OCI-LY3 (cell line): ENCODE results near the gene PACSIN2.

ENCODE experiments used
- H2AFZ ChIP-seq: fragments of 200-600, 300-600 bp; shearing (Covaris generic); 2 replicates; pipeline ENCODE4 v1.6.0; 2014; ENCODE audit warnings: antibody characterized with exemption, low read depth, low read length
- H3K27ac ChIP-seq: fragments of 200-600, 300-600 bp; sonication (generic); 2 replicates; pipeline ENCODE4 v1.5.1; 2014; ENCODE audit warnings: mild to moderate bottlenecking, low read length, moderate library complexity, mixed read lengths
- H3K27me3 ChIP-seq: fragments of 200-600, 300-600 bp; sonication (generic); 2 replicates; pipeline ENCODE4 v1.6.1; 2014; ENCODE audit warnings: low read depth, low read length, mixed read lengths
- H3K36me3 ChIP-seq: fragments of 200-600, 300-600 bp; sonication (generic); replicated peaks from 2 replicates; pipeline ENCODE3; 2014; ENCODE audit warnings: low read depth, low read length, mixed read lengths
- H3K4me1 ChIP-seq: fragments of 300-600, 200-600 bp; sonication (generic); 2 replicates; pipeline ENCODE4 v1.6.1; 2014; ENCODE audit warnings: low read length, mixed read lengths
- H3K4me2 ChIP-seq: fragments of 200-600, 300-600 bp; sonication (generic); 2 replicates; pipeline ENCODE4 v1.6.1; 2014; ENCODE audit warnings: low read length, mixed read lengths
- H3K4me3 ChIP-seq: fragments of 300-600, 200-600 bp; sonication (generic); 2 replicates; pipeline ENCODE4 v1.5.1; 2014; ENCODE audit warnings: antibody characterized with exemption, mild to moderate bottlenecking, low read length, moderate library complexity
- H3K79me2 ChIP-seq: fragments of 300-600, 200-600 bp; shearing (Covaris generic); 2 replicates; pipeline ENCODE4 v1.6.1; 2014; ENCODE audit warnings: mild to moderate bottlenecking, low read length, mixed read lengths
- H3K9ac ChIP-seq: fragments of 300-600, 200-600 bp; shearing (Covaris generic); 2 replicates; pipeline ENCODE4 v1.6.0; 2014; ENCODE audit warnings: mild to moderate bottlenecking, low read length, moderate library complexity
- H3K9me3 ChIP-seq: fragments of 200-600, 300-600 bp; shearing (Covaris generic); 2 replicates; pipeline ENCODE4 v1.6.1; 2014; ENCODE audit warnings: low read length, mixed read lengths; ENCODE audit not compliant: insufficient read depth
- H4K20me1 ChIP-seq: fragments of 200-600, 300-600 bp; sonication (generic); 2 replicates; pipeline ENCODE4 v1.6.1; 2016; ENCODE audit warnings: low read length, mixed read lengths; ENCODE audit not compliant: insufficient read depth
- EZH2phosphoT487 ChIP-seq: fragments of 200-600 bp; shearing (Covaris generic); IDR thresholded peaks from 2 replicates; pipeline ENCODE4 v1.6.1; 2018; ENCODE audit warnings: antibody characterized with exemption, mixed run types, low read depth
- TF ChIP-seq, protein P1 (sequence below): fragments of 200-600, 300-600 bp; sonication (generic); IDR thresholded peaks from 2 replicates; pipeline ENCODE4 v1.5.1; 2014; ENCODE audit warnings: antibody characterized with exemption, low read length, low read depth

PACSIN2 gene

DNA sequence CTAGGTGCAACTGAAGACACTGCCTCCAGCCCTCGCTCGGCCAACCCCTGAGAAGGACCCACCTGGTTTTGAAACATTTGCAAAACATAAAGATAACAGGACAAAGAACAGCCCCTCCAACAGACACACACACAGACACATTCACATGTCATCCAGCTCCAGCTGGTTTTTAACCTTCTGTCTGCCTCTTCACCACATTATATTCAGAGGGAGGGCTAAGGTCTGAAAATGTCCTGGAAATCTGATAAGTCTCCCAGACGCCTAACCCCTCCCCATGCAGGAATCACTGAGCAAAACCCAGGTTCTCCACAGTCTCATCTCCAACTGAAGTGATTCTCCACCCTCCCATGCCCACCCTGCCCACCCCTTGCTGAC, 29.4 kb downstream of the PACSIN2 start:
- peaks cover 40% of the 10 kb centered on the region for H4K20me1 ChIP-seq
- H3K4me2 ChIP-seq = no peak overlapping the region
- no peak for TF ChIP-seq EZH2phosphoT487
- TF ChIP-seq, protein P1, sequence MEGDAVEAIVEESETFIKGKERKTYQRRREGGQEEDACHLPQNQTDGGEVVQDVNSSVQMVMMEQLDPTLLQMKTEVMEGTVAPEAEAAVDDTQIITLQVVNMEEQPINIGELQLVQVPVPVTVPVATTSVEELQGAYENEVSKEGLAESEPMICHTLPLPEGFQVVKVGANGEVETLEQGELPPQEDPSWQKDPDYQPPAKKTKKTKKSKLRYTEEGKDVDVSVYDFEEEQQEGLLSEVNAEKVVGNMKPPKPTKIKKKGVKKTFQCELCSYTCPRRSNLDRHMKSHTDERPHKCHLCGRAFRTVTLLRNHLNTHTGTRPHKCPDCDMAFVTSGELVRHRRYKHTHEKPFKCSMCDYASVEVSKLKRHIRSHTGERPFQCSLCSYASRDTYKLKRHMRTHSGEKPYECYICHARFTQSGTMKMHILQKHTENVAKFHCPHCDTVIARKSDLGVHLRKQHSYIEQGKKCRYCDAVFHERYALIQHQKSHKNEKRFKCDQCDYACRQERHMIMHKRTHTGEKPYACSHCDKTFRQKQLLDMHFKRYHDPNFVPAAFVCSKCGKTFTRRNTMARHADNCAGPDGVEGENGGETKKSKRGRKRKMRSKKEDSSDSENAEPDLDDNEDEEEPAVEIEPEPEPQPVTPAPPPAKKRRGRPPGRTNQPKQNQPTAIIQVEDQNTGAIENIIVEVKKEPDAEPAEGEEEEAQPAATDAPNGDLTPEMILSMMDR = no peak
- no peak overlapping the region for H3K4me3 ChIP-seq
- H3K27ac ChIP-seq = no peak overlapping the region
- no peaks in the 10 kb centered on the region for H3K4me1 ChIP-seq
- no peaks in the 10 kb centered on the region for H3K27me3 ChIP-seq
- H3K9me3 ChIP-seq = no peaks in the 10 kb centered on the region
- H3K9ac ChIP-seq = no peak overlapping the region
- H3K36me3 ChIP-seq = no peaks in the 10 kb centered on the region
- no peak overlapping the region for H2AFZ ChIP-seq
- H3K79me2 ChIP-seq = peaks cover 41% of the 10 kb centered on the region

DNA sequence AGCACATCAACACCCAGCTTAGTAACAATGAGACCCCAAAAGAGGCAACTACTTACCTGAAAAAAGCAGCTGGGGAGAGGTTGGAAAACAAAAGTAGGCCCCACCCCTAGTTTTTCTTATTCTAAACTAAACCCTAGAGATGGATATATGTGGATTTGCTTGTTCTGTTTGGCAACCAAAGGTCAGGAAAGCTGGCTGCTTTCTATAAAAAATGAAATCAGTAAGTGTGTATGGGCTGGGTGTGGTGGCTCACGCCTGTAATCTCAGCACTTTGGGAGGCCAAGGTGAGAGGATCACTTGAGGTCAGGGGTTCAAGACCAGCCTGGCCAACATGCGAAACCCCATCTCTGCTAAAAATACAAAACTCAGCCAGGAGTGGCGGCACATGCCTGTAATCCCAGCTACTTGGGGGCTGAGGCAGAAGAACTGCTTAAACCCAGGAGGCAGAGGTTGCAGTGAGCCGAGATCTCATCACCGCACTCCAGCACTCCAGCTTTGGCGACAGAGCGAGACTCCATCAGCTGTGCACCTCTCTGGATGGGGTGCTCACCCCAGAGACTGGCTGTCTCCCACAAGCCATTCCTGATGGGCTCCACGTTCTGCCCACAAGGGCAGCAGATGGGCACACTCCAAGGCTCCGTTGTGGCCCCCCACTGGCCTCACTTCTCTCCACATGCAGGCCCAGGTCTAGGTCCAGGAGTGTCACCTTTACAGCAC, 30.0 kb downstream of the PACSIN2 start:
- TF ChIP-seq, protein P1 = no peak
- TF ChIP-seq EZH2phosphoT487 = no peak

DNA sequence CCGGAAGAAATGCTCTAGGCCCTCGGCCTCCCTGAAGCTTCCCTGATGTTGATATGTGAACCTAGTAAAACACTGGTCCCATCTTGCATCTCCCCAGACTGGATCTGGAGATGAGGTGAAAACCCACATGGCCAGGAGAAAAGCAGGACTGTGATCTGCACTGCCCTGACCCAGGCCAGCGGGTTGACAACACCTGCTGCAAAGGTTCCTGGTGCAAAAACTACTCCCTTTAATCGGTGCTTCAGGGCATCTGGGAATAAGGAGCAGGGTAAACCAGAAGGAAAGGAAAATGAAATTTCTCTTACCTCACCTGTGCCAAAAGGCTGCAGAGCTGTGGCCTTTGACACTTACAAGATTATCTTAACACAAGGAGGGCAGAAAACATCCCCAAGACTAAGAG, 30.6 kb downstream of the PACSIN2 start:
- TF ChIP-seq, protein P1 = no peak
- no peak for TF ChIP-seq EZH2phosphoT487
- peaks cover 36% of the 10 kb centered on the region for H3K79me2 ChIP-seq
- H3K4me3 ChIP-seq = no peak overlapping the region
- H2AFZ ChIP-seq = no peak overlapping the region
- no peaks in the 10 kb centered on the region for H3K27me3 ChIP-seq
- no peaks in the 10 kb centered on the region for H3K36me3 ChIP-seq
- H3K4me2 ChIP-seq = no peak overlapping the region
- H3K9ac ChIP-seq = no peak overlapping the region
- H4K20me1 ChIP-seq = peaks cover 35% of the 10 kb centered on the region
- no peak overlapping the region for H3K27ac ChIP-seq
- no peaks in the 10 kb centered on the region for H3K4me1 ChIP-seq
- H3K9me3 ChIP-seq = no peaks in the 10 kb centered on the region

More for the DNA sequence above, 30.0 kb downstream of the PACSIN2 start:
- H3K4me2 ChIP-seq = no peak overlapping the region
- no peak overlapping the region for H3K4me3 ChIP-seq
- peaks cover 35% of the 10 kb centered on the region for H4K20me1 ChIP-seq
- no peaks in the 10 kb centered on the region for H3K27me3 ChIP-seq
- no peaks in the 10 kb centered on the region for H3K4me1 ChIP-seq
- H2AFZ ChIP-seq = no peak overlapping the region
- no peaks in the 10 kb centered on the region for H3K36me3 ChIP-seq
- no peaks in the 10 kb centered on the region for H3K9me3 ChIP-seq
- no peak overlapping the region for H3K9ac ChIP-seq
- H3K27ac ChIP-seq = no peak overlapping the region
- peaks cover 36% of the 10 kb centered on the region for H3K79me2 ChIP-seq

DNA sequence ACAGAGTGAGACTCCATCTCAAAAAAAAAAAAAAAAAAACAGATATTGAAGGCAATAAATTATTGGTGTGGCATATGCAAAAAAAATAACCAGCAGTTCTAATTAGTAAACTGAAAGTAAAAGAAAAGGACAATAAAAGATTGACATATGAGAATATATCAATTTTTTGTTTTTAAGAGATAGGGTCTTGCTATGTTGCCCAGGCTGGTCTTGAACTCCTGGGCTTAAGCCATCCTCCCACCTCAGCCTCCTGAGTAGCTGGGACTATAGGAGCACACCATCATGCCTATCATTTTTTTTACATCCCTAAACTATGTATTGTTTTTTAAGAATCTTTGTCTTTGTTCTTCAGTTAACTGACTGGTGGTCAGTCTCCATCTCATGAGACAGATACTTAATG, 31.5 kb downstream of the PACSIN2 start:
- Histone ChIP-seq H3K4me3 (no peak overlapping the region), H3K4me2 (no peak overlapping the region), H3K36me3 (no peaks in the 10 kb centered on the region), H4K20me1 (peaks cover 29% of the 10 kb centered on the region), H3K27me3 (no peaks in the 10 kb centered on the region), H3K4me1 (no peaks in the 10 kb centered on the region), H3K9ac (no peak overlapping the region), H3K79me2 (peaks cover 35% of the 10 kb centered on the region), H3K9me3 (no peaks in the 10 kb centered on the region), H3K27ac (no peak overlapping the region), H2AFZ (no peak overlapping the region)
- TF ChIP-seq, protein P1 = no peak
- TF ChIP-seq EZH2phosphoT487 = no peak
